HG02852 (cell line): Measurements from ENCODE around the gene TFF3.

Experiments
- ATAC-seq: cut with Tn5 transposase; IDR thresholded peaks from one replicate; pipeline ENCODE4 v1.9.1; 2021; ENCODE audit warnings: mild to moderate bottlenecking, moderate library complexity; ENCODE audit not compliant: unreplicated experiment

Gene TFF3

DNA sequence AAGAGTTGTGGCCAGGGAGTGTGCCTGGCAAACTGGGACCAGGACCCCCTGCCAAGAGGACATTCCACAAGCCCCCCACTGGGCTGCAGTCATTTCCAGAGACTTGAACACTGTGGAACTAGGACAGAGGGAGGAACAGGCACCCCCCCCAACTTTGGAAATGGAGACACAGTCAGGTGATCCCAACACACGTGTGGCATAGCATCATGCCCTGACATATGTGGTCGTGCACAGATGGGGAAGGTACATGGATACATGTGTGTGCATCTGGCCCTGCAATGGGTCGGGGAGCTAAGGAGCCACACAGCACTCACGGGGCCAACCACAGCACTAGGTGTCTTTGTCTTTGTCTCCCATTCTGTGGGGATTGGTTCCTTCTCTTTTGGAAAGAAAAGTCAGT is 6.6 kb upstream of the TFF3 start:
- no peak for ATAC-seq

DNA sequence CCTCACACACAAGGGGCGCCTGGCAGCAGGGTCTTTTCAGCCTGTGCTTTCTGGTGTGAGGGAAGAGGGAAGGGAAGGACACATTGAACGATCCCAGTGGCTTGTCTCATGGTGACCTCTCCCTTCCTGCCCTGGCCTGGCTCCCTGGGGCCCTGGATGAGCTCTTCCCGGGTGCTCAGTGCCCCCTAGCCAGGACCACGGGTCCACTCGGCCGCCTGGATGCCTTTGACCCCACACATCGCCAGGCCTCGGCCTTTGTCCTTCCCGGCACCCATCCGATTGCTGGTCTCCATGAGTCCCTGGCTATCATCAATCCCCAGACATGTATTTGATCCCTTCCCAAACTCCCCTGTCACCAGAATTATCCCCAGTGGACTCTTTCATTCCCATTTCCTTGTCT is 6.0 kb upstream of the TFF3 start:
- no peak for ATAC-seq

DNA sequence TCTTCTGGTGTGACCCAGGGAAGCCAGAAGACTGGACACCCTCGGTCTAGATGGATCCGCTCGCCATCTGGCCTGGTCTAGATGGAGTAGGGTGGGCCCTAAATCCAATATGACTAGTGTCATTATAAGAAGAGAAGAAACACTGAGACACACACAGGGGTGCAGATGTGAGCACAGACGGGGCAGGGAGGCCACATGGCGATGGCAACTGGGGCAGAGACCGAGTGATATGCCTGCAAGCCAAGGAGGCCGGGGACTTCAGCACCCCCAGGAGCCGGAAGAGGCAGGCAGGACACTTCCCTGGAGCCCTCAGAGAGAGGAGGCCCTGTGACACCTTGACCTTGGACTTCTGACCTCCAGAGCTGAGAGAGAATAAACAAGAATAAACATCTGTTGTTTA is 5.6 kb upstream of the TFF3 start:
- ATAC-seq = no peak

DNA sequence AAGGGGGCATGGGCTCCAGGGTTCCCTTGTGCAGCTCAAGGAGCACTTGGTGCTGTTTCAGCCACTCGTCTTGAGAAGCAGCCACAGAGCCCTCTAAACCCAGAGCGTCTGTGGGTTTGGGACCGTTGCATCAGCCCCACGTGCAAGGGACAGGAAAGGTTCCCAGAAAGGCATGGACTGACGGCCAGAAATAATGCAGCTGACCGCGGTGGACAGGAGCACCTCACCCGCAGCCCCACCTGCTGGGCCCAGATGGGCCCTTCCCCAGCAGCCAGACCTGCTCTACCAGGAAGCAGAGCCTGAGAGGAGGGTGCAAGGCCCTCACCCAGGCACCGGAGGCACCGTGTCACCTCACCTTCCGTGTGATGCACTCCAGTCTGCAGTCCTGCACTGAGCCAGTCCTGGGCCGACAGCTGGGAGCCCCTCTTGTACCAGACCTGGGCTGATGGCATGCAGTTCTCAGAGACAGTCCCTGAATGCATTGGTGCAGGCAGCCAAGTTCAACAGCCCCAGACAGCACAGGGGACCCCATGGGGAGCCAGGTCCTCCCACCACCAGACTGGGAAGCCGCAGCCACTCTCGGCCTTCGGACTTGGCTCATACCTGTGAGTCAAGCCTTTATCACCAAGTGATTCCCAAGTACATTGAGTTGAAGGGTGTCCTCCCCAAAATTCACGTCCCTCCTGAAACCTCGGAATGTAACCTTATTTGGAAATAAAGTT is 4.8 kb upstream of the TFF3 start:
- ATAC-seq = no peak

DNA sequence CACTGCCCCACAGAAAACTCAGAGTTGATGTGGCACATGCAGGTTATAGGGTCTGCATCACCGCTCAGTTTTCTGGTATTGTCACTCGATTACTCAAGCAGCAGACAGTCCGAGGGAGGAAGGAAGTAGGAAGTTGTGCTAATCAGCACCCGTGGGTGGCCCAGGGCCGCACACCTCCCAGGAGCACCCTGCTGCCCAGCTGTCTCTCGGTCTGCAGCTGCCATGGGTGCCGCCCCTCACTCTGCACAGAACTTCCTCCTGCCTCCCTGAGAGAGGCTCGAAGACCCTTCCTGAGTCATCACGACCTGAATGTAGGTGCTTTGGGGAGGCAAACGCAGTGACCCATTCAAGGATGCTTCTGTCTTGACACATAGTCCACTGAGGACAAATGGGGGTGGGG is 4.2 kb upstream of the TFF3 start:
- no peak for ATAC-seq

DNA sequence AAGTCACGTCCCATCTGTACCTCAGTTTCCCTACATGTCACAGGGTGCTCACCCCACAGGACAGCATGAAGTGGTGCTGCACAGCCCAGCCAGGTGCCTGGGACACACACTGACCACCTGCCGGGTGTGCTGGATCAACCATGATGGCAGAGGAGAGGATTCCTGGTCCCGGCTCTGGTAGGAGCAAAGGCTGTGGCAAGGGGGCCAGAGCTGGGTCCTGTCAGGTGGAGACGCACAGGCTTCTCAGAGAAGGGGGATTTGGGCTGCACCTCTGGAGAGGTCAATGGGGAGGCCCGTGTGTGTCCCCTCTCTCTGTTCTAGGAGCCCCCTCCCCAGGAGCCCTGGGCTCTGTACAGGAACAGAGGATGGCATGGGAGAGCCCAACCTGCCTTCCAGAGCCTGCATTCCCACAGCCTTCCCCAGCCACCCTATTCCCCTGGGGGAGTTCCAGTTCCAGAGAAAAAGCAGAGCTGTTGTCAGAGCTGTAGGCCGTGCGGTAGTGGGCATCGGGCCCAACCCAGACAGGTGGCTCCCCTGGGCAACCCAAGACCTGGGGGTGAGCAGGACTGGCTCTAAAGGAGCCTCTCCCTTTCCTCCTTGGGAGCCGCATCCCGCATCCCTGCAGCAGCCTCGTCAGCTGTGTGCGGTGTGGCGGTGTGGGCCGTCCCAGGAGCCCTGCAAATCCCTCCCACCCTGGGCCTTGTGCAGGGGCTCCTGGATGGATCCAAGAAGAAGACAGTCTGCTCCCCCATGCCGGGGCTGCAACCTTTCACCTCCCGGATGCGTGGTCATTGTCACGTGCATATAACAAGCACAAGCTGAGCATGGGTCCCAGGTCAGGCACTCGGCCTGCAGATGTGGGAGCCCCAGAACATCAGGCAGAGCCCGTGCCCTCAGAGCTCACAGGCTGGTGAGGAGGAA is 2.9 kb upstream of the TFF3 start:
- no peak for ATAC-seq

DNA sequence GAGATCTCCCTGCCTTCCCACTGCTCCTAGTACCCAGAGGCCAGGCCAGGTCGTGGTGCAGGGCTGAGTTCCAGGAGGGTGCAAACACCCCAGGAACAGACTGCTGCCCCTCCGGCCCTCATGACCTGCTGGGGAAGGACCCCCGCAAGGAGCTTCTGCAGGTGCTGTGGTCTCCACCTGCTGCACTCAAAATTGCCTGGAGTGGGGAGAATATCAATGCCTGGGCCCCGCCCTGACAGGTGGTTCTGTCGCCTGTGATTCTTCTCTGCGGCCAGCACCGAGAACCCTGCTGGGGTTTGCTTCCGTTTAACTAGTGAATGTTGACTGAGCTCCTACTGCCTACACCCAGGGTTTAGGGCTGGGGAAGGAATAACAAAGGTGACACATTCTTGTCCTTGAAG is 2.1 kb upstream of the TFF3 start:
- ATAC-seq = no peak

DNA sequence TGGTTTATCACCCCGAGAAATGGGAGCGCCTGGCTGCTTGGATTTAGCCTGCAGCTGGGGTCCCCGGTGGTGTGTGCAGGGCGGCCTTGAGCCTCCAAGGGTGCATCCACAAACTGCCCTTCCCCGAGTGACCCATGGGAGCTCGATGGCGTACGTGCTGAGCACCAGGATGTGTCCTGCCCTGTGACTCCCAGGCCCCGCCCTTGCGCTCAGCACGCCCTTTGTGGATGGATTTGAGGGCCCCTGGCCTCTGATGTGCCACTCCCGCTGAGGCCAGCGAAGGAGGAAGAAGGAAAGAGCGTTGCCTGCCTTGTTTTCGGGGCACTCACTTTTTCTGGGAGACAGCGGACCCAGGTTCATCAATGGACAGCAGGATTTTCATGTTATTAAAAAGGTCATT is 1.7 kb upstream of the TFF3 start:
- ATAC-seq = no peak

DNA sequence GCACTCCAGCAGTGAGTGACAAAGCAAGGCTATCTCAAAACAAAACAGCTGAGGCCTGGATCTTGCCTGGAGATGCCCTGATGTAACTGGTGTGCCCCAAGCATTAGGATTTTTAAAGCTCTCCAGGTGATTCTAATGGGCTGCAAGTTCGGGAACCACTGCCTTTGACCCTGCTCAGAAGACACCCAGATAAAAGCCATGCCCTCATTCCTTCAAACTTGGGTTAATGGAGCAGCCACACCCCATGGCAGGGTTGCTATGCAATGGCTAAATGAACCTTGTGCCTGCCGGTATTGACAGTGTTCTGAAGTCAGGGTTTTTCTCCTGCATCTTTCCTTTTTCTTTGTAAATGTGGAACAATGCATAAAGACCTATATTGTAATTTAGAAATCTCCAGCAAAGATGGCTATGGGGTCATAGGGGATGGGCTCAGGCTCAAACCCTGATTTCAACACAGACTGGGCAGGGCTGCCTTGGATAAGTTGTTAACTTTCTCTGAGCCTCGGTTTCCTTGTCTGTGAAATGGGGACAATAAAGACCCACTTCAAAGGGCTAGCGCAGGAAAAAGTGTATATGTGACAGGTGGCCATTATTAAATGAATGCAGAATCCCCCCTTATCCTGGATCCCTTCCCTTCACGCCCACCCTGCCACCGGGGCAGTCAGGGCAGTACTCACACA is 453 bp downstream of the TFF3 start:
- no peak for ATAC-seq

DNA sequence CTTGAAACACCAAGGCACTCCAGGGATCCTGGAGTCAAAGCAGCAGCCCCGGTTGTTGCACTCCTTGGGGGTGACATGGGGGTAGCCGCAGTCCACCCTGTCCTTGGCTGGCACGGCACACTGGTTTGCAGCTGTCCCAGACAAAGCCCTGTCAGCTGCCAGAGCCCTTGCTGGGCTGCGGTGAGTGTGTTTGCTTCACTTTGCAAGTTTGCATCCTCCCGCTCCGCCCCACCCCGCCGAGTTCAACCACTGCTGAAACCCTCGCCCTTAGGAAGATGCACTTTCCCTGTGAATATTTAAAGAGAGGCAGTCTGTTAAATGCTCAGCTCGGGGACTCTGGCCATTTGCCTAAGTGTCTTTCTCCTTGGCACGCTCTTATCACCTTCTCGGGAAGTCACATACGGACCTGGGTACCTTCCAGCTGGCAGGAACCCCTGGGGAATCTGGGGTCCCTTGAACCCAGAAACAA is 1.7 kb downstream of the TFF3 start:
- no peak for ATAC-seq

DNA sequence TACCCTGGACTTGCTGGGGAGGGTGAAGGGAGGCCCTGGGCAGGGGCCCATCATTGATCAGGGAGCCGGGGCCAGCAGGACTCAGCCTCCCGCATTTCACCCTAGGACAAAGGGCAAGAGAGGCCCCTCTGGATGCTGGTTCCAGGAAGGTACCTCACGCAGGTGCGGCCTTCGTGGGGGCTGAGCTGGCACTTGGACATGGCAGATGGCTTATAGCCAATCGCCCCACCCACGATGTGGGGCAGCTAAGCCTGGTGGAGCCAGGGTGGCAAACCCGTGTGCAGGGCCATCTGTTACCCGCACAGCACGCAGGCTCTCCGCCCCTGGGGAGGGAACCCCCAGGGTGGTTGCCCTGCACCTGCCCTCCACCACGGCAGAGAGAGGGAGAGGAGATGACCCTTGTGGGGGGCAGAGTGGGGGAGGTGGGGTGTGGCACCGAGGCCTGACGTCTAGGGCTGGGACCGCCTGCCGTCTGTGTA is 2.5 kb downstream of the TFF3 start:
- no peak for ATAC-seq

DNA sequence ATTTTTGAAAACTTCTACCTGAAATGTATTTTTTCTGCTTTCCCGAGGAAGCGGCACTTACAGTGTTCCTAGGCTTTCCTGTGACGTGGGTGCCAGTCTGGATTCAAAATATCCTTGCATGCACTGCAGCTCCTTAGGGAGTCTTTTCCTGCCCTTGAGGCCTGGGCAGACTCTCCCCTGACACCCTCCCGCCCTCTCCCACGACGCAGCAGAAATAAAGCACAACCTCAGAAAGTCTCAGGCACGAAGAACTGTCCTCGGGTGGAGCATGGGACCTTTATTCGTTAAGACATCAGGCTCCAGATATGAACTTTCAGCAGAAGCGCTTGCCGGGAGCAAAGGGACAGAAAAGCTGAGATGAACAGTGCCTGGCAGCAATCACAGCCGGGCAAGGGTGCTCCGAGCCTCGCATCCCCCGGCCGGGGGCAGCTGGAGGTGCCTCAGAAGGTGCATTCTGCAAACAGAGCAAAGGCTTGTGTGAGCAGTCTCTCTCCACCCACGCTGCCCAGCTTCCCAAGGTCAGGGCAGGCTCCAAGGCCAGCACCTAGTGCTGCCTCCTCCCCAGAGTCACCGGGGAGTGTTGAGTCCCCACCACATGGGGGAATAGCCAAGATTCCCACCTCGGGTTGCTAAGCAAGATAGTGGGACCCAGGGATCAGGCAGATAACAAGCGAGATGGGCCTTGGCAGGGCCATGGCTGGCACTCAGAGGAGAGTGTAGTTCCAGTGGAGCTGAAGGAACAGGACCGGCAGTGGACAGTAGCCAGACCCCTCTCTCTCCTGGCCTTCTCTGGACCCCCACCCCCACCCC is 3.2 kb downstream of the TFF3 start:
- no peak for ATAC-seq

DNA sequence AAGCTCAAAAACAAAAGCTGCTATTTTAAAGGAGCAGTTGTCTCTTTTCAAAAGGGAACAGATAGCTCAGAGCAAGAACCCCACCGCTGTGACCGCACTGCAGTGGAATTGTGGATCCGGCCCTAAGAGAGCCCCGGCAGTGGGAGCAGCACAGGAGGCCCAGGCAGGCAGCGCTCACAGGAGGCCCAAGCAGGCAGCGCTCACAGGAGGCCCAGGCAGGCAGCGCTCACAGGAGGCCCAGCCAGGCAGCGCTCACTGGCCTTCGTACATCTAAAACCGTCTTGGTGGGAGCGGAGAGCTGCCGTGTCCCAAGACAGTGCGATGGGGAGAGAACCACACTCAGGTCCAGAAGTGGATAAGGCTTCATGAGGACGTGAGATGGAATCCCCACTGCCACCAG is 4.0 kb downstream of the TFF3 start:
- no peak for ATAC-seq

DNA sequence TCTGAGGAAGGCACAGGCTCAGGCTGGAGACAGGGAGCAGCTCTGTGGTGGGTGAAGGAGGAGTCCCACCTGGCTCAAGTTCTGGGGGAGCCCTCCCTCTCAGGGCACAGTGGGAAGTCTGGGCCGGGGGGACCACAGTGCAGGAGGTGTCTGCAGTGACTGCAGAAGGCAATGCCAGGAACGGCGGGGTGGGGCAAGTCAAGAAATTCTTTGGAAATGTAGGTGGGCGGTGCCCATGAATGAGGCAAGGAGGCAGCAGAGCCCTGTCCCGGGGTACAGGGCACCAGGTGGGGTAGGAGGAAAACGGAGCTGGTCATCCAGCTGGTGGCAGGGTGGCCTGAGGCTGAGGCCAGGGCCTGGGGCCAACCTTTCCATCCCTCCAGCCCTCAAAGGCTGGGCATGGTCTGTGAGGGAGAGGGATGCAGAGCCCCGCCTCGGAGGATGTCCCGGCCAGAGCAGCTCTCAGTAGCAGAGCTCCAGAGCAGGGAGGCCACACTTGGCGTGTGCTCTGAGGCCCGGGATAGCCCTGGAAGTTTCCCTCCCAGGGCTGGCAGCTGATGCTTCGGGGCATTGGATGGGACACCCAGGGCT is 4.7 kb downstream of the TFF3 start:
- no peak for ATAC-seq

DNA sequence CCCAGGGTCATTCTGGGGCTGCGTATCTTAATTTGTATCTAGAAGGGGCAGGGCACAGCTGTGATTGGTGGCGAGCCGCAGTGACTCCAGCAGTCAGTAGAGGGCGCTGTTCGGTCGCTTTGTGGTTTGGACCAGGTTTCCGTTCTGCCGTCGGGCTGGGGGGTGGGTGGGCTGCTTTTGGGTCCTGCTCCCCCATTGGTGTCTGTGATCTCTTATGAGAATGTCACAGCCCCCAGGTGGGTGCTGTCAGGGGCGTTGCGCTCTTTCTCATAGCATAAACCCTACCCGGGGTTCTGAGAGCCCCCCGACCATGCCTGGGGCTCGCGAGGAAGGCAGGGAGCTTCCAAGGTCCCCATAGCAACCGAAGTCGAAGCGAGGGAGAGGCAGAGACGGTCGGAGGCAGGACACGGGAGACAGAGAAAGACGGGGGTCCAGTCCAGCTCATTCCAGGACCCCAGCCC is 5.4 kb downstream of the TFF3 start:
- ATAC-seq = no peak

DNA sequence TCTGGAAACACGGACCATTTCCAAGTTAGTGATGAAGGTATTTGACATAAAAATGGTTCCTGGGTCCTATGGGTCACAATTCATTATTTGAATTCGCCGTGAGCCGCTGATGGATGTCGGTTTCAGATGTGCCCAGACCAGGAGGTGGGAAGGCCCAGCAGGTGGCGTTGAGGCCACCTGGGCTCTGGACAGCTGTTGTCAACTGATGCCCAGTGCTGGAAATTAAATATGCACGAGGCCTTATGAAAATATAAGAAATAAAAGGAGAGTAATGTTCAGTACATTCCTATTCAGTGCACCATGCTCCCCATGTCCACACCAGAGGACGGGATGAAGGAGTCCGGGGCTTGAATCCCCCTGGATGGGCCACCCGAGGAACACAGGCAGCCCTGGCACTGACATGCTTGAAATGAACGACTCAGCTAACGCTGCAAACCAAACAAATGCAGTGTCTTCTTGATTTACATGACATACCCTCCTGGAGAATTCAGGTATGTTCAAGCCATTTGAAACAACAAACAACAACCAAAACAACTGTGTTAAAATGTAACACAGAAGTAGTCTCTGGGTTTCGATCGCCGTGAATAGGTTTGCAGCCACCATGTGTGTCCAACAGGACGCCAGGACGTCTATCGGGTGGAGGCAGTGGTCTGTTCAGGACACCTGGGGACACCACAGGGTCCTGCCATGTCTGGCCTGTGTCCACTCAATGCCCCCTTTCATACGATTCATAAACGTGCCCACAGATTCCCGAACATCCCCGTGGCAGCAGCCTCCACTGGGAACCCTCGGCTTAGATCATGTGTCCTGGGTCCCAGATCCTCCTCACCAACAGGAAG is 6.1 kb downstream of the TFF3 start:
- no peak for ATAC-seq

DNA sequence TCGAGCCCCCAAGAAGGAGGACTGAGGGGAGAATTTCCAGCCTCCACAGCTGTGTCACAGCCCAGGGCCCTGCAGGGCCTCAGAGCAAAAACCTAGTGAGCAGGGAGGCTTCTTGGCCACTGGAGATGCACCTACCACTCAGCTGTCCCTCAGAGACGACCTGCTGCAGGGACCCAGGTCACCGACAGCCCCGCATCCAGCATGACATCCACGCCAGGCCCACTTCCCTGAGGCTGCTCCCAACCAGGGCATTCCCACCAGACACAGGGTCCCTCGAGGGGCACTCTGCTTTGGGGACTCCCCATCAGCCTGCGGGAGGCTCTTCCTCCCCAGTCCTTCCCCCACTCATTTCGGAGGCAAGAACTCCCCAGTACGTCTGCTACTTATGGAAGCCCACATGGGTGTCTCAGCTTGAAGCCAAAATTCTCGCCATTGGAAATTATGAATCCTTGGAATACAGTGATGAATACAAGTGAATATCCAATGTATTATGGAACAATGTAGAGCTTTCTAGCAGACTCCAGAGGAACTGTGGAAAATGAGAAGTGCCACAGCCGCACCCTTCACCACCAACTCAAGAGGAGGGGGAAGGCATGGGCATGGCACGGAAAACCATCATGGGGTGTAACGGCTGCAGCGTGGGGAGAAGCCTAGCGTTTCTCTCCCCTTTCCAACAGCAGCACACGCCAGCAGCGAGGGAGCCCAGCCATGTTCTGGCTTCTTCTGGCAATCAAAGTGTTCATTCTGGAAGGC is 6.9 kb downstream of the TFF3 start:
- ATAC-seq = no peak

DNA sequence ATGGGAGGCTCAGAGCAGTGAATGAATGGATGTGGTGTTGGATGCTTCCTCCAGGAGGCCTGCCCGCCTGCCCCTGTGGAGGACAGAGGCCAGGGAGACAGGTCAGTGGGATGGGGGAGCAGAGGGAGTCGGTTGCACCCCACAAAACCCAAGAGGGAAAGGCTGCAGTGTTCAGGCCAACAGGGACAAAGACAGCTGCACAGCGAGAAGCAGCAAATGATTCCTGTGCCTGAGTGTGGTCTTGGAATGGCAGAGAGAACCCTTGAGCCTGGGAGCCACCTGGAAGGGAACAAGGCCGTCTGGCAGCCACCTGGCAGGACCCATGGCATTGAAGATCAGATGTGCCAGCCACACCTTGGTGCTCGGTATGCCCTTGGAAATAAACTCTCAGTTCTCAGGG is 8.1 kb downstream of the TFF3 start:
- no peak for ATAC-seq
